ENCODE results near the gene CATSPER1. TPM values are rescaled to one million over a fixed set of nuclear protein-coding genes. Genes with fewer than 3 reads are reported as not detected.

Gene CATSPER1
- total RNA-seq, 1 donor from 2014 or later = not detected

- peak in 1 of 2 donors; percentile 65 for DNase-seq (ENCODE audit: low read depth in 2 of 2)
These were observed 23.5 kb downstream of the CATSPER1 start for GRCh38 chr11:66002648-66003225.

DNA sequence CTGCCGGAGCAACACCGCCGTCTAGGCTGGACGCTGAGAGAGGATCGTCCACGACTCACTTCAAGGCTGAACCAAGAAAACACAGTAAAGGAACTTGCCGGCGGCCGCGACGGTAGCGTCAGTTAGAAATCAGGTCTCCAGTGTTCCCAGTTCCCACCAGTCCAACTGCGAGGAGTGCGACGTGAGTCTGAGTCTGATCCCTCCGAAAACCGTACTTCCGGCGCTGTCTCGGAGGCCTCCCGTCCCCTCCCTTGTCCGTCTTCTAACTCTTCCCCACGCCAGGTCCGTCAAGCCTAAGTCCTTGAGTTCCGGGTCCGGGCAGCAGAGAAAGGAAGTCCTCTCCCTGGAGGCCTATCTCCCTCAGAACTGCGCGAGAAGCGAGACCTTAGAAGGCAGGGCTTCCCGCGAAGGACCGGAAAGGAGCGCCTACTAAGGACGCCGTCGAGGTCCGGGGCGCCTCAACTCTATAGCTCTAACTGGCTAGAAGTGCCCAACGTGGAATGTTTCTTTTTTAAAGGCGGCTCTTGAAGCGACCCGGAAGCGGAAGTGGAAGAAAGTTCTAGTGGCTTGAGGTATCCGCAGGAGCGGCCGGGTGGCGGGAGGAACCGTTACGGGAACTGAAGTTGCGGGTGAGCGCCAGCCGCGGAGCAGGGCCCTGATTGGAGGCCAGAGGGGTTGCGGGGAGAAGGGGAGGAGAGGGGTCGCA lies 24.2 kb downstream of the CATSPER1 start, which contains the start of the genes BANF1 and EIF1AD:
TSS of gene BANF1 (plus strand) at position 562 of the 706 bp plus-strand sequence. CDS start 748 bp downstream, outside the sequence.
TSS of gene EIF1AD (minus strand) at position 216 of the 706 bp plus-strand sequence. CDS start 1,768 bp downstream, outside the sequence.
- peak; percentile 94 to 99 for DNase-seq (ENCODE audit: low read depth in 2 of 2)

DNA sequence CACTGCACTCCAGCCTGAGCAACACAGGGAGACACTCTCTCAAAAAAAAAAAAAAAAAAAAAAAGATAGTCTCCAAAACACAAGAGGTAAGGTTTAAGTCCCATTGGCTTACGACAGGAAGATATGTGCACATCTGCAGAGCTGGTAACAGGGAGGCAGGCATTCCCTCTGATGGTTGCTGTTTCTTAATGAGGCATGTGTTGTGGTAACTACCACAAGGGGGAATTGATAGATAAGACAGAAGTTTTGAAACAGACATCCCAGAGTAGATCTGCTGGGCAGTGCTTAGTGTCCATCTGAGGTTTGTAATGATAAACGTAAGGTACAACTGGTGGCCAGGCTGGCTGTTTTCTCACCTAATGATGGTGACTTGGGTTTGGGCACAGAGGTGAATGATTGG lies 29.0 kb downstream of the CATSPER1 start:
- no peak for DNase-seq (ENCODE audit: low read depth in 2 of 2)

DNA sequence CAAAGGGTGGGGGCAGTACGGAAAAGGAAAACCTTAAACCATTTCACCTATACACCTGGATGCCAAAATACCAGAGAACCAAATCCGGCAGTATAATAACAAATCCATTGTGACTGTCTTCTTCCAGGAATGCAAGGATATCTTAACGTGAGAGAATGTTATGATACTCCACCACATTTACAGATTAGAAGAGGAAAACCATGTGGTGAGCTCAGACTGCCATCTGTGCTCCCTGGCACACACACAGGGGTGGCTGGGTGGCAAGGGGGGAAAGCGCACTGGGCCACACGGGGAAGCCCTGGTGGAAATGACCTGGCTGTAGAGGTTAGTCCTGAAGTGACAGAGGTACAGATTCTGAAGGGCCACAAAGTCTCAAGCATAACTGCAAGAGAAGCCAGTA lies 34.2 kb downstream of the CATSPER1 start:
- no peak for DNase-seq (ENCODE audit: low read depth in 2 of 2)

- DNase-seq (ENCODE audit: low read depth in 2 of 2) = peak; percentile 96 to 97
These were observed 37.3 kb downstream of the CATSPER1 start for GRCh38 chr11:65988791-65989592.

- DNase-seq (ENCODE audit: low read depth in 2 of 2) = no peak
These were observed 38.9 kb downstream of the CATSPER1 start for GRCh38 chr11:65987336-65987735.

DNA sequence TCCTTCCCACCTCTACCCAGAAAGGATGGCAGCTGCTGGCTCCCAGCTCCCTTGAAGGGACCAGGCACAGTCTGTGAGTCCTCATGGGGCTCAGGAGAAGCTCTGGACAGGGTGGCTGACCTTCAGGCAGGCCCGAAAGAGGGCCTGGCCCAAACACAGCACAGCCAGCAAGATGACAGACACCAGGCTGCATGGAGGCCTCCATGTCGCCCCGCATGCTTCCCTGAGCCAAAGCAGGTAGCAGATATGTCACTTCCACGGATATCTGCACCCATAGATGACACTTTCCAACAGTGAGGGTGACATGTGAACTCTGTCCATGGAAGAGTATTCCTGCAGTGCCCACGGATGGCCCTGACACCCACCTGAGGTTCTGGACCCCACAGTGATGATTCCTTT lies 42.7 kb downstream of the CATSPER1 start:
- no peak for DNase-seq (ENCODE audit: low read depth in 2 of 2)

DNA sequence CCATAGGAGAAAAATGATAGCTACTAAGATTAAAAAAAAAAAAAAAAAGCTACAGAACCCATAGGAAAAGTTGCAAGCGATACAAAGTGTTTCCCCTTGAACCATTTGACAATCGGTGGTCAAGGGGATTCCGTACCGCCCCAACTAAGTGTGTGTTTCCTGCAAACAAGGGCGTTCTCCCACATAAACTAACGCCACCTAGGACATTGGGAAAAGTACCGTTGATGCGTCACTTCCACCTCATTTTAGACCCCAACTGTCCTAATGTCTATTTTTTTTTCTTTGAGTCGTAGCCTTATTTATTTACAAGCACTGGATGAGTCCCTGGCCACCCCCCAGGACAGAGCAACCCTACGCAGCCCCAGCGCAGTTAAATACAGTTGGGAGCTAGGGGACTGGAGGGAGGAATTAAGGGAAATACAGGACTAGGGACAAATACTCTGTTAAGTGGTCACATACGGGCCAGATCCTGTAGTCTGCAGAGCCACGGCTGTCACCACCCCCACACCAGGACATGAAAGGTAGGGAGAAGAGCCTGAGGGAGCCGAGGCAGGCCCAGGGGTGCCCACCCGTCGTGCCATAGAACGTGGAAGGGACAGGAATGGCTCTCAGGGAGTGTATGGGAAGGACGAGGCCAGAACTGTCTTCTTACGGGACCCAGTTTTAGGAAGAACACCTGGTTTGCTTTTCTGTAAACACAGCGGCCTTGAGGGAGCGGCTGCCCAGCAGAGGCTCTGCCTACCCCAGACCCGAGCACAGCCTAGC lies 43.3 kb downstream of the CATSPER1 start:
- no peak for DNase-seq (ENCODE audit: low read depth in 2 of 2)

DNA sequence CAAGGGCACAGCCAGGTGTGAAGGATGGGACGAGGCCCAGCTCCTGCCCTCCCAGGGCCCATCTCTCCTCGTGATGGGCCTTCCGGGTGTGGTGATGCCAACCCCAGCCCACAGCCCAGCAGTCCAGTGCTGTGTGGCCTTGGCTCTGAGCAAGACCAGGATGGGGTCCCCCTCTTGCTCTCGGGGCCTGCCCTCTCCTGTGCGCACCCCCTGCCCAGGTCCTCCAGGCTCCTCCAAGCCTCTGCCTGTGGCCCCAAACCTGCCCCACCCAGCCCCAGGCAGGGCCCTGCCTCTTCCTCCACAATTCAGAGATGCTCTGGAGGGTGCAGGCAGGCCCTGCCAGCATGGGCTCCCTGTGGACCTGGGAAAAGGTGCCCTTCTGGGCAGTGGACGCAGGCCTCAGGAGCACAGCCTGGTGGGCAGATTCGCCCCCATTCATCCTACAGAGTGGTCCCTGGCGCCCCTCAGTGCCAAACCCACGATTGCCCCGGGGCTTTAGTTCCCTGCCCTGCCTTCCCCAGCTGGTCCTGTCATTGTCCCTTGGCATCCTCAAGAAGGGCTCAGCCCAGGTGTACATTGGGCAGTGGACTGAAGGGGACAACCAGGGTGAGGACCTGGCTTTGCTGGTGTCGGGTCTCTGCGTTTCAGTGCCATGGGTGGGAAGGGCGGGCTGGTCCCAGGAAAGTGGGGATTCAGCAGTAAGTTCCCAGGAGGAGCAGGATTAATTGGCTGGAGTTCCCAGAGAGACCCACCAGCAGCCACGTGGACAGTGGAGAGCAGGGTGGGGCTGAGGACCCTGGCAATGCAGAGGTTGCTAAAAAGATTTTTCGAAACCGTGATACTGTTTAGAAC lies 44.1 kb downstream of the CATSPER1 start:
- DNase-seq (ENCODE audit: low read depth in 2 of 2) = no peak

GRCh38 chr11:65981101-65981740 lies 45.1 kb downstream of the CATSPER1 start:
- DNase-seq (ENCODE audit: low read depth in 2 of 2) = no peak

- no peak for DNase-seq (ENCODE audit: low read depth in 2 of 2)
These were observed 47.0 kb downstream of the CATSPER1 start for GRCh38 chr11:65979261-65979759.

DNA sequence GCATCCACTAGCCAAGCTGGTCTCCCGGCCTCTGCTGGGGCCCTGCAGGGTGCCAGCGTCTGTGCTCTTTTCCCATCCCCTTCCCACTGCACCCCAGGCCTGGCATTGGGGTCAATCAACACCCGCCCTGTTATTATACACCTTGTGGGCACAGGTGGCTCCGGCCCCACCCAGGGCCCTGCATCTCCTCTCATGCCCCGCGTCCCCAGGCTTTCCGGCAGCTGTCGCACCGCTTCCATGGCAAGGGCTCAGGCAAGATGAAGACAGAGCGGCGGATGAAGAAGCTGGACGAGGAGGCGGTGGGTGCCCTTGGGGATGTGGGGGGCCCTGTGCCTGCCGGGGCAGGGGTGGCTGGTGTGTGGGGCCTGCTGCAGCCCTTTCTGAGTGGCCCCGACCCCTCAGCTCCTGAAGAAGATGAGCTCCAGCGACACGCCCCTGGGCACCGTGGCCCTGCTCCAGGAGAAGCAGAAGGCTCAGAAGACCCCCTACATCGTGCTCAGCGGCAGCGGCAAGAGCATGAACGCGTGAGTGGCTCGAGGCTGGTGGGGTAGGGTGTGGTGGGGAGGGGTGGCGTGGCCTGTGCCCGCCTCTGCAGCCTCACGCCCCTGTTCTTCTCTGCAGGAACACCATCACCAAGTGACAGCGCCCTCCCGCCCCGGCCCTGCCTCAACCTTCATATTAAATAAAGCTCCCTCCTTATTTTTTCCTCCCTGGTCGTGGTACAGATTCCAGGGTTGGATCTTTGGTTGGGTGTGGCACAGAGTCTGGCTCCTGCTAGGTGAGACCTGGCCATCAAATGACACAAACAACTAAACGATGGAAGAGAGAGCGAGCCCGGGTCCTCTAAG lies 47.7 kb downstream of the CATSPER1 start:
- DNase-seq (ENCODE audit: low read depth in 2 of 2) = no peak

DNA sequence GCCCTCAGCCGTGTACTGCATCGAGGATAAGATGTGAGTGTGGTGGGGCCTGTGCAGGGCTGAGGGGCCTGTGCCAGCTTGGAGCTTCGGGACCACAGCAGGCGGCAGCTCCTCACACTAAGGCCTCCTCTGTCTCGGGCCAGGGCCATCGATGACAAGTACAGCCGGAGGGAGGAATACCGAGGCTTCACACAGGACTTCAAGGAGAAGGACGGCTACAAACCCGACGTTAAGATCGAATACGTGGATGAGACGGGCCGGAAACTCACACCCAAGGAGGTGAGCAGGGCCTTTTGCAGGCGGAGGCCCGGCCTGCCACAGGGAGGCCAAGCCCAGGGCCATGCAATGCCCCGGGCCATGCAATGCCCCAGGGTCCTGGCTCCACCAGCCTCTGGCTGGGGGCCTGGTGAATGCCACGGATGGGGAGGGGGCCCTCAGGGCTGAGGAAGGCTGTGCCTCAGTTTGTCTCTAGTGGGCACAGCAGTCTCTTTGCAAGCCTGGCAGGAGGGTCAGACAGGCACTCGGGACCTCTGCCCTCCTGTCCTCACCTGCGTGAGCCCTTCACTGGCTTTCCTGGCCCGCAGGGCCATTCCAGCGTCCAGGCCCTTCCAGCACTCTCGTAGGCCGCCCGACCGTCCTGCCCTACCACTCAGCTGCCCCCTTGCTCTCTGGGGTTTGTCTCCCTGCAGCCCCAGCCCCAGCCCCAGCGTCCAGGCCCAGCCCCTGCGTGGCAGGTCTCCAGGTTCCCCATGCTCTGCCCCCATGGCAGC lies 48.5 kb downstream of the CATSPER1 start:
- no peak for DNase-seq (ENCODE audit: low read depth in 2 of 2)

GRCh38 chr11:65976216-65977176 lies 49.8 kb downstream of the CATSPER1 start:
- no peak for DNase-seq (ENCODE audit: low read depth in 2 of 2)

GRCh38 chr11:65975771-65976170 lies 50.5 kb downstream of the CATSPER1 start:
- no peak for DNase-seq (ENCODE audit: low read depth in 2 of 2)

DNA sequence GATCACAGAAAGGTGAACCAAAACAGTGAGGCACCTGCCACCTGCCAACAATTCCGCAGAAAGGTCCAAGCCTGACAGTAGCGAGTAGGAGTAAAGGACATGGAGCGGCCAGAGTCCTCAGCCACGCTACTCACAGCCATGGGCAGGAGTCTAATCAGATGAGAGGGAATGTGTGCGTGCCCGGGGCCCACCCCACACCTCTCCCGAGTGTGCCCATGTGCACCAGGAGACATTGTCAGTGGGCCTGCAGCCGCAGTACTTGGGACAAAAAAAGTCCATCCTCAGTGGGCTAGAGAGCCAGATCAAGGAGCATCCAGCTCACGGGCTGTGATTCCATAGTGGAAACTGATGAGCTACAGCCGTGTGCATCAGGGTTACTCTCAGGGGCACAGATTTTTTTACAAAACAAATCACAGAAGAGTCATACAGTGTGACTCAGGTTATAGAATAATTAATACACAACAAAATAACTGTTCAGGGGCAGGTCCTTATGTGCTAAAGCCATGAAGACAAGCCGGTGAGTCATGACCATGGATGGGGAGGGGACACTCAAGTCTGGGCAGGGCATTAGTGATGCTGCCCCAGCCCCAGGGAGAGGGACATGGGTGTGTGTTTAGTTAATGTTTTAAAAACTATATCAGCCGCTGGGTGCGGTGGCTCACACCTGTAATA lies 52.7 kb downstream of the CATSPER1 start:
- DNase-seq (ENCODE audit: low read depth in 2 of 2) = peak in 1 of 2 donors; percentile 24
